WTC11 (cell line): Measurements from ENCODE around the gene RPS6KL1.

Source experiments
- AFF4 ChIP-seq: sonication (generic); formaldehyde crosslinking; IDR thresholded peaks from 2 replicates; pipeline ENCODE4 v1.8.1; 2023; ENCODE audit warnings: mild to moderate bottlenecking, missing genetic modification reagents, borderline replicate concordance
- CTCF ChIP-seq: fragments of 200-600 bp; IDR thresholded peaks from 2 replicates; pipeline ENCODE4 v1.8.0; 2022; ENCODE audit warnings: antibody characterized with exemption
- NFE2L1 ChIP-seq: sonication (generic); formaldehyde crosslinking; IDR thresholded peaks from 2 replicates; pipeline ENCODE4 v1.8.1; 2023; ENCODE audit warnings: missing genetic modification reagents
- NR1H2 ChIP-seq: sonication (generic); formaldehyde crosslinking; IDR thresholded peaks from 2 replicates; pipeline ENCODE4 v1.9.0; 2021; ENCODE audit warnings: mild to moderate bottlenecking, moderate library complexity, missing genetic modification reagents
- TEAD4 ChIP-seq: sonication (generic); formaldehyde crosslinking; IDR thresholded peaks from 2 replicates; pipeline ENCODE4 v1.8.0; 2022; ENCODE audit warnings: mild to moderate bottlenecking, missing genetic modification reagents

- TF ChIP-seq NR1H2 (CRISPR knock-in tag) (no peak), TEAD4 (no peak), CTCF (no peak), AFF4 (no peak), NFE2L1 (CRISPR knock-in tag) (no peak)
Observed at GRCh38 chr14:74867673-74868072, 55.4 kb downstream of the RPS6KL1 start.
